ENCODE measurements around the gene C6orf62.

DNA sequence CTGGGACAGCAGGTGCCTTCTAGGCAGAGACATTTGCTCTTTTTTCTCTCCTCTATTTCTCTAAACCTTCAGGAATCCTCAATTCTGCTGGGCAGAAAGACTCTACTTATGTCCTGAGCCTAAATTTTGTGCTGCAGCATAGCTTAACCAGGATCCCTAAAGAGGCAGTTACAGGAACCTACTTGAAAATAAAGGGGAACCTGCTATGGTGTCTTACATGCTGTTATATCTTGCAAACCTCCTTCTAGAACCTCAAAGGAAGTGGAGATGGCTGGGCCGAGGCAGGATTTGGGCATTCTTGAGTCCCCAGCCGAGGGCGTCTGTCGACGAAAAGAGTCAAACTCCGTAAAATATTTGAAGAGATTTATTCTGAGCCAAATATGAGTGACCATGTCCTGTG, 38.7 kb upstream of the C6orf62 start:
- TF ChIP-seq, protein P1, sequence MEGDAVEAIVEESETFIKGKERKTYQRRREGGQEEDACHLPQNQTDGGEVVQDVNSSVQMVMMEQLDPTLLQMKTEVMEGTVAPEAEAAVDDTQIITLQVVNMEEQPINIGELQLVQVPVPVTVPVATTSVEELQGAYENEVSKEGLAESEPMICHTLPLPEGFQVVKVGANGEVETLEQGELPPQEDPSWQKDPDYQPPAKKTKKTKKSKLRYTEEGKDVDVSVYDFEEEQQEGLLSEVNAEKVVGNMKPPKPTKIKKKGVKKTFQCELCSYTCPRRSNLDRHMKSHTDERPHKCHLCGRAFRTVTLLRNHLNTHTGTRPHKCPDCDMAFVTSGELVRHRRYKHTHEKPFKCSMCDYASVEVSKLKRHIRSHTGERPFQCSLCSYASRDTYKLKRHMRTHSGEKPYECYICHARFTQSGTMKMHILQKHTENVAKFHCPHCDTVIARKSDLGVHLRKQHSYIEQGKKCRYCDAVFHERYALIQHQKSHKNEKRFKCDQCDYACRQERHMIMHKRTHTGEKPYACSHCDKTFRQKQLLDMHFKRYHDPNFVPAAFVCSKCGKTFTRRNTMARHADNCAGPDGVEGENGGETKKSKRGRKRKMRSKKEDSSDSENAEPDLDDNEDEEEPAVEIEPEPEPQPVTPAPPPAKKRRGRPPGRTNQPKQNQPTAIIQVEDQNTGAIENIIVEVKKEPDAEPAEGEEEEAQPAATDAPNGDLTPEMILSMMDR (conservative IDR thresholded peaks at IDR 0.05; ENCODE audit: low read length), result no peak
- TF ChIP-seq EZH2phosphoT487 (IDR thresholded peaks at IDR 0.05; ENCODE audit: borderline replicate concordance, low read depth, low read length), result no peak
